PFSK-1 (cell line): Measurements from ENCODE around the gene MLC1.

Experiments used
- FOXP2 ChIP-seq: optimal IDR thresholded peaks from 2 replicates; pipeline ENCODE3; 2011; ENCODE audit warnings: borderline replicate concordance, control low read depth, inconsistent platforms; ENCODE audit not compliant: insufficient read depth; ENCODE audit errors: extremely low read length, extremely low read depth
- POLR2AphosphoS5 ChIP-seq: IDR thresholded peaks from 2 replicates; pipeline ENCODE4 v1.6.1; 2012; ENCODE audit warnings: low read depth, mild to moderate bottlenecking, control low read depth, low read length, moderate library complexity
- REST ChIP-seq, 2 experiments: IDR thresholded peaks; 2 replicates each; pipeline versions ENCODE4 v1.6.1 to v1.8.0; 2011 to 2012; ENCODE audit warnings: low read depth in 2 of 2, low read length in 2 of 2, control low read depth in 1 of 2, inconsistent platforms in 1 of 2, mild to moderate bottlenecking in 1 of 2, moderate library complexity in 1 of 2; ENCODE audit not compliant: insufficient read depth in 1 of 2
- SIN3A ChIP-seq: IDR thresholded peaks from 2 replicates; pipeline ENCODE4 v1.6.1; 2012; ENCODE audit warnings: mild to moderate bottlenecking, low read length, moderate library complexity, borderline replicate concordance; ENCODE audit not compliant: insufficient read depth
- TAF1 ChIP-seq: IDR thresholded peaks from 2 replicates; pipeline ENCODE4 v1.6.1; 2012; ENCODE audit warnings: low read length, control low read depth, borderline replicate concordance; ENCODE audit not compliant: insufficient read depth

MLC1 gene

GRCh38 chr22:50045211-50046018 is 39.8 kb downstream of the MLC1 start:
- TF ChIP-seq SIN3A: no peak
- TF ChIP-seq POLR2AphosphoS5: no peak
- no peak for TF ChIP-seq FOXP2

GRCh38 chr22:50044485-50045118 is 40.6 kb downstream of the MLC1 start:
- no peak for TF ChIP-seq FOXP2
- no peak for TF ChIP-seq TAF1
- TF ChIP-seq SIN3A: no peak
- TF ChIP-seq POLR2AphosphoS5: no peak
- TF ChIP-seq REST (IDR thresholded peaks at IDR 0.05; ENCODE audit: insufficient read depth in 1 of 2, low read depth in 2 of 2, low read length in 2 of 2): no peak

- no peak for TF ChIP-seq SIN3A
- no peak for TF ChIP-seq TAF1
- no peak for TF ChIP-seq POLR2AphosphoS5
- TF ChIP-seq FOXP2: no peak
- no peak for TF ChIP-seq REST (IDR thresholded peaks at IDR 0.05; ENCODE audit: insufficient read depth in 1 of 2, low read depth in 2 of 2, low read length in 2 of 2)
Measured at GRCh38 chr22:50041361-50042065, 43.7 kb downstream of the MLC1 start.

GRCh38 chr22:50040717-50041116 is 44.5 kb downstream of the MLC1 start:
- TF ChIP-seq POLR2AphosphoS5 (no peak), TAF1 (no peak), REST (IDR thresholded peaks at IDR 0.05; ENCODE audit: insufficient read depth in 1 of 2, low read depth in 2 of 2, low read length in 2 of 2) (no peak), SIN3A (no peak), FOXP2 (no peak)

- no peak for TF ChIP-seq POLR2AphosphoS5
- TF ChIP-seq REST (IDR thresholded peaks at IDR 0.05; ENCODE audit: insufficient read depth in 1 of 2, low read depth in 2 of 2, low read length in 2 of 2): no peak
- TF ChIP-seq FOXP2: no peak
- TF ChIP-seq SIN3A: no peak
- TF ChIP-seq TAF1: no peak
Measured at GRCh38 chr22:50039669-50040443, 45.4 kb downstream of the MLC1 start.
